ENCODE results near the gene KIF26B. TPM values are rescaled to one million over a fixed set of nuclear protein-coding genes. Genes with fewer than 3 reads are reported as not detected.

The KIF26B gene
- total and polyA plus RNA-seq, 10 of the 15 experiments (the other 5 are each of a cell fraction or from before 2014, with no cell fraction given), result 0.35 to 11.6 (median 2.2) TPM

DNA sequence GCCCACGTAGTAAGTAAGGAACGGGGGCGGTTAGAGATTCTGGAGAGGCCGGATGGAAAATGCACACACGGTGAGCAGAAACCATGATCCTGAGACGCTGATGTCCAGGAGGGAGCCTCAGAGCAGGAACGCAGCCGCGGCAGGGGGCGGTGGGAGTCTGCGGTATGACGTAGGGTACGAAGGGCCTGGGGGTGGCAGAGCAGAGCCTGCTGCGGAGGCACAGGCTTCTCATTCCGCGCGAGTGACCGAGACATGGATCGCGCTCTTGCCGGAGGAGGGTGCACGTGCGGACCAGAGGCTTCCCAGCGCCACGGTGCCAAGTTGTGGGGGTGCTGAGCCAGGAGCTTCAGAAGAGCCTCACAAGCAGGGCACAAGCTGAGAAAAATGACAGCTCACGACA is 176.2 kb downstream of the KIF26B start:
- intact Hi-C loops (cut with micrococcal nuclease; ENCODE audit: unreplicated experiment), result no loop called here
- no peak overlapping the region for H3K9ac ChIP-seq (ENCODE audit: control insufficient read depth, insufficient read depth, low read length)
- CTCF ChIA-PET, result no interaction called here
- no peak overlapping the region for H3K4me2 ChIP-seq (ENCODE audit: control insufficient read depth, insufficient read depth)
- no peak overlapping the region for H3K4me3 ChIP-seq
- H3K79me2 ChIP-seq (ENCODE audit: control insufficient read depth, insufficient read depth, low read length), result no peaks in the 10 kb centered on the region
- H3K27me3 ChIP-seq (replicated peaks in 1 of 2; ENCODE audit: control insufficient read depth in 2 of 2, insufficient read depth in 2 of 2, low read length in 1 of 2), result no peaks in the 10 kb centered on the region
- in situ Hi-C loops (cut with MboI), result no loop called here
- DNase-seq (ENCODE audit: low read depth, low spot score), result no peak
- H4K20me1 ChIP-seq (ENCODE audit: control insufficient read depth, insufficient read depth), result no peaks in the 10 kb centered on the region
- H3K4me1 ChIP-seq (ENCODE audit: control insufficient read depth, insufficient read depth, low read length), result no peaks in the 10 kb centered on the region
- SMC1A ChIA-PET (ENCODE audit: uncharacterized antibody, unreplicated experiment), result no interaction called here
- ATAC-seq, result no peak
- FAIRE-seq, result no peak
- RAD21 ChIA-PET (ENCODE audit: unreplicated experiment), result no interaction called here
- H3K36me3 ChIP-seq (ENCODE audit: control insufficient read depth in 2 of 2, insufficient read depth in 2 of 2, low read length in 1 of 2), result no peaks in the 10 kb centered on the region
- 81% methylated on average over 26 of the region's 26 CpGs for WGBS (ENCODE audit: insufficient coverage, insufficient replicate concordance, low lambda C conversion rate, missing lambda C conversion rate)
- TF ChIP-seq USF1 (IDR thresholded peaks at IDR 0.05; ENCODE audit: borderline replicate concordance, extremely low read length, insufficient read depth, low read depth, low read length) (no peak), SPI1 (IDR thresholded peaks at IDR 0.05; ENCODE audit: borderline replicate concordance, insufficient read depth, low read depth, low read length) (no peak), NFYB (IDR thresholded peaks at IDR 0.05; ENCODE audit: insufficient read depth, low read depth, low read length) (no peak), ELK1 (IDR thresholded peaks at IDR 0.05; ENCODE audit: low read depth, low read length) (no peak), ZNF274 (IDR thresholded peaks at IDR 0.05; ENCODE audit: insufficient read depth, insufficient read length) (no peak), SUZ12 (IDR thresholded peaks at IDR 0.05; ENCODE audit: unreplicated experiment) (no peak), JUND (IDR thresholded peaks at IDR 0.05; ENCODE audit: low read depth, low read length) (no peak), HDGF (IDR thresholded peaks at IDR 0.05) (no peak), DPF2 (IDR thresholded peaks at IDR 0.05) (no peak), KDM1A (IDR thresholded peaks at IDR 0.05; ENCODE audit: borderline replicate concordance) (no peak), MXI1 (IDR thresholded peaks at IDR 0.05; ENCODE audit: low read depth, low read length) (no peak), KAT2A (conservative IDR thresholded peaks at IDR 0.05; ENCODE audit: control insufficient read depth, low read depth, low read length) (no peak), CEBPB (IDR thresholded peaks at IDR 0.05; ENCODE audit: borderline replicate concordance in 1 of 2, low read depth in 2 of 2, low read length in 2 of 2) (no peak), ASH2L (IDR thresholded peaks at IDR 0.05; ENCODE audit: borderline replicate concordance, low read depth) (no peak)
- no peaks in the 10 kb centered on the region for H3K9me3 ChIP-seq (replicated peaks; ENCODE audit: control insufficient read depth, insufficient read depth, low read length)
- no peak overlapping the region for H3K27ac ChIP-seq (ENCODE audit: control insufficient read depth, insufficient read depth)
- POLR2A ChIA-PET, result no interaction called here
- H2AFZ ChIP-seq (ENCODE audit: control insufficient read depth, low read depth, low read length), result no peak overlapping the region
- BruUV-seq (replicated peaks), result no TSS peak
